Ovary (tissue), 9 donors: ENCODE data around the gene SOX10. TPM values are rescaled to one million over a fixed set of nuclear protein-coding genes. Genes with fewer than 3 reads are reported as not detected.

Experiments
- DNase-seq, 5 donors: peaks; one replicate each; pipeline ENCODE4 v3.0.0-alpha.2; 2019 to 2020
- H3K27ac ChIP-seq, 2 donors: fragments of 200-600 bp; one replicate each; pipeline versions ENCODE4 v1.5.1 to v1.8.0; 2019 to 2022
- H3K27me3 ChIP-seq: fragments of 200-600 bp; one replicate; pipeline ENCODE4 v1.8.0; 2022
- H3K36me3 ChIP-seq: fragments of 200-600 bp; sonication (generic); one replicate; pipeline ENCODE4 v1.5.1; 2019
- H3K4me1 ChIP-seq: one replicate; pipeline ENCODE4 v1.8.1; 2013; ENCODE audit warnings: mild to moderate bottlenecking, moderate library complexity; ENCODE audit not compliant: insufficient read depth
- H3K4me3 ChIP-seq: fragments of 200-600 bp; sonication (generic); one replicate; pipeline ENCODE4 v1.5.1; 2017
- H3K9me3 ChIP-seq, 2 donors: fragments of 200-600 bp in 1 of 2; sonication (generic) in 1 of 2; one replicate each; pipeline versions ENCODE4 v1.5.1 to v1.8.1; 2013 to 2019; ENCODE audit warnings: mild to moderate bottlenecking in 1 of 2, moderate library complexity in 1 of 2
- CTCF ChIP-seq, 3 donors: fragments of 450-650 bp in 2 of 3; fragments of 200-600 bp in 1 of 3; IDR thresholded peaks; one replicate each; pipeline versions ENCODE4 v1.5.1 to v1.8.0; 2016 to 2022; ENCODE audit warnings: antibody characterized with exemption in 3 of 3, mild to moderate bottlenecking in 1 of 3
- EP300 ChIP-seq: sonication (generic); formaldehyde crosslinking; IDR thresholded peaks from one replicate; pipeline ENCODE4 v1.6.1; 2017; ENCODE audit warnings: antibody characterized with exemption
- POLR2A ChIP-seq: fragments of 450-650 bp; IDR thresholded peaks from one replicate; pipeline ENCODE4 v1.6.1; 2017; ENCODE audit warnings: antibody characterized with exemption, mild to moderate bottlenecking, moderate library complexity
- WGBS, 3 donors: extraction: QIAGEN DNeasy Blood & Tissue Kit in 1 of 3; methylation state at CpG; one replicate each; pipeline versions ENCODE4 v1.1.5 to v1.1.7; 2013 to 2017; 5-methylcytosine and 5-hydroxymethylcytosine counted together
- intact Hi-C, 4 donors: fragments of 100-400 bp; cut with DNase I; formaldehyde crosslinking; loops; one replicate each; pipeline versions ENCODE4 v1.11.0 to v1.15.1; 2022 to 2023
- polyA plus RNA-seq, 2 donors: library from polyadenylated mRNA; stranded (reverse); fragments of 200-250 nt in 1 of 2; fragments of 350-450 nt in 1 of 2; fragmentation: Illumina TruSeq in 1 of 2; extraction: RNeasy Lipid Tissue Mini Kit (QIAGEN cat#74804) in 1 of 2; gene quantifications; one replicate each; pipeline ENCODE4 v1.2.3, GENCODE V29; 2013 to 2014
- total RNA-seq, 7 donors: library from RNA; depleted of rRNA in 2 of 7; stranded (reverse); fragments of >200 nt in 2 of 7; fragmentation: NEBNext Ultra II Directional in 3 of 7; extraction: Animal tissue kit (Norgen Biotek cat#: 25700) in 3 of 7; gene quantifications; one replicate each; pipeline versions ENCODE4 v1.1.0 to v1.2.4, GENCODE V29; 2016 to 2023
- donor health status: DM: no; HTN: no; CAD: no; lungs with moderate emphysema.
- donor health status: DM: no; HTN: no; CAD: no.
- donor health status: Bipolar disorder and iron deficiency.
- donor health status: DM: yes; HTN: yes; CAD: no.
- donor health status: DM: no; HTN: no; CAD: no.
- donor health status: DM: yes; HTN: yes; CAD: no.

SOX10 gene
- total and polyA plus RNA-seq, 9 donors, result 0.11 to 3.2 (median 1.3) TPM; not detected in 2

GRCh38 chr22:38021206-38021605 lies 36.9 kb upstream of the SOX10 start:
- Histone ChIP-seq H3K36me3 (no peaks in the 10 kb centered on the region), H3K27me3 (no peaks in the 10 kb centered on the region), H3K9me3 (no peaks in the 10 kb centered on the region), H3K4me3 (no peak overlapping the region), H3K4me1 (peaks cover 13% of the 10 kb centered on the region), H3K27ac (no peak overlapping the region)
- DNase-seq, result no peak
- no peak for TF ChIP-seq EP300
- intact Hi-C loops, result no loop called here
- WGBS, 3 donors, result 85 to 89% (median 85%) methylated on average over 6 of the region's 6 CpGs

GRCh38 chr22:38018938-38019827 lies 34.8 kb upstream of the SOX10 start:
- peaks cover 17% of the 10 kb centered on the region for H3K4me1 ChIP-seq
- TF ChIP-seq POLR2A (no peak), CTCF (IDR thresholded peaks at IDR 0.05) (no peak), EP300 (no peak)
- H3K27me3 ChIP-seq, result no peaks in the 10 kb centered on the region
- H3K4me3 ChIP-seq, result no peak overlapping the region
- DNase-seq, result no peak
- intact Hi-C loops, result no loop called here
- no peak overlapping the region for H3K27ac ChIP-seq
- WGBS, 3 donors, result 82 to 85% (median 83%) methylated on average over 18 to 19 of the region's 19 CpGs
- no peaks in the 10 kb centered on the region for H3K36me3 ChIP-seq
- H3K9me3 ChIP-seq, result no peaks in the 10 kb centered on the region

GRCh38 chr22:38017939-38018885 lies 33.9 kb upstream of the SOX10 start:
- Histone ChIP-seq H3K4me1 (peaks cover 17% of the 10 kb centered on the region), H3K27ac (no peak overlapping the region)
- 85 to 87% (median 87%) methylated on average over 12 of the region's 12 CpGs for WGBS, 3 donors

GRCh38 chr22:38017272-38017920 lies 33.0 kb upstream of the SOX10 start:
- peaks cover 18% of the 10 kb centered on the region for H3K4me1 ChIP-seq
- no peak for TF ChIP-seq CTCF (IDR thresholded peaks at IDR 0.05)
- no peak for TF ChIP-seq EP300
- no peak for TF ChIP-seq POLR2A
- H3K27me3 ChIP-seq, result no peaks in the 10 kb centered on the region
- no peaks in the 10 kb centered on the region for H3K36me3 ChIP-seq
- intact Hi-C loops, result no loop called here
- H3K4me3 ChIP-seq, result no peak overlapping the region
- no peaks in the 10 kb centered on the region for H3K9me3 ChIP-seq
- WGBS, 3 donors, result 43 to 47% (median 46%) methylated on average over 6 to 7 of the region's 7 CpGs
- H3K27ac ChIP-seq, result peak overlapping the region in 1 of 2 donors; percentile 4
- peak; percentile 75 to 89 (median 82) for DNase-seq

More at GRCh38 chr22:38017939-38018885, 33.9 kb upstream of the SOX10 start:
- intact Hi-C loops, result no loop called here
- no peak for DNase-seq
- Histone ChIP-seq H3K27me3 (no peaks in the 10 kb centered on the region), H3K9me3 (no peaks in the 10 kb centered on the region), H3K36me3 (no peaks in the 10 kb centered on the region), H3K4me3 (no peak overlapping the region)
- TF ChIP-seq CTCF (IDR thresholded peaks at IDR 0.05), result no peak
- no peak for TF ChIP-seq EP300
- TF ChIP-seq POLR2A, result no peak
